Upper lobe of left lung (tissue), 6 donors: ENCODE data around the gene EXT2. TPM values are rescaled to one million over a fixed set of nuclear protein-coding genes. Genes with fewer than 3 reads are reported as not detected.

ENCODE experiments used
- ATAC-seq, 2 donors: fragments of 200-7000 bp; cut with Tn5 transposase; one replicate each; pipeline ENCODE4 v1.9.1; 2022; ENCODE audit warnings: mild to moderate bottlenecking in 2 of 2, moderate library complexity in 2 of 2; ENCODE audit not compliant: low FRiP score in 2 of 2
- DNase-seq, 2 donors: peaks; one replicate each; pipeline ENCODE4 v3.0.0-alpha.2; 2019 to 2020
- H3K27ac ChIP-seq, 4 donors: fragments of 200-600 bp; sonication (generic); one replicate each; pipeline ENCODE4 v1.5.1; 2016 to 2019
- H3K27me3 ChIP-seq, 4 donors: fragments of 200-600 bp; sonication (generic); one replicate each; pipeline ENCODE4 v1.5.1; 2017 to 2019
- H3K36me3 ChIP-seq, 4 donors: fragments of 200-600 bp; sonication (generic); one replicate each; pipeline ENCODE4 v1.5.1; 2016 to 2019
- H3K4me1 ChIP-seq, 4 donors: fragments of 200-600 bp; sonication (generic); one replicate each; pipeline ENCODE4 v1.5.1; 2018 to 2019
- H3K4me3 ChIP-seq, 4 donors: fragments of 200-600 bp; sonication (generic); one replicate each; pipeline ENCODE4 v1.5.1; 2017 to 2019; ENCODE audit warnings: mild to moderate bottlenecking in 2 of 4, moderate library complexity in 1 of 4
- H3K9me3 ChIP-seq, 4 donors: fragments of 200-600 bp; sonication (generic); one replicate each; pipeline ENCODE4 v1.5.1; 2018 to 2019
- EP300 ChIP-seq, 4 donors: sonication (generic); formaldehyde crosslinking; IDR thresholded peaks; one replicate each; pipeline ENCODE4 v1.5.1; 2017; ENCODE audit warnings: antibody characterized with exemption in 4 of 4, control low read depth in 2 of 4
- POLR2A ChIP-seq, 4 donors: fragments of 450-650 bp; IDR thresholded peaks; one replicate each; pipeline ENCODE4 v1.5.1; 2016 to 2017; ENCODE audit warnings: antibody characterized with exemption in 4 of 4, mild to moderate bottlenecking in 2 of 4
- POLR2AphosphoS5 ChIP-seq, 2 donors: sonication (generic); formaldehyde crosslinking; IDR thresholded peaks; one replicate each; pipeline ENCODE4 v1.5.1; 2017; ENCODE audit warnings: antibody characterized with exemption in 2 of 2
- WGBS, 2 donors: methylation state at CpG; one replicate each; pipeline ENCODE4 v1.1.5; 2017 to 2018; 5-methylcytosine and 5-hydroxymethylcytosine counted together
- total RNA-seq, 6 donors: library from RNA; depleted of rRNA in 4 of 6; stranded (reverse); fragments of >200 nt in 4 of 6; gene quantifications; one replicate each; pipeline versions ENCODE4 v1.1.0 to v1.2.1, GENCODE V29; 2016 to 2021
- TF ChIP-seq, protein P1 (sequence below), 6 experiments: fragments of 450-650 bp in 4 of 6; fragments of 200-600 bp in 2 of 6; sonication (generic) in 2 of 6; IDR thresholded peaks; one replicate each; pipeline ENCODE4 v1.5.1; 2016 to 2019; ENCODE audit warnings: antibody characterized with exemption in 6 of 6
- donor health status: DM: no; HTN: no; CAD: no; lungs with moderate emphysema.
- donor health status: DM: no; HTN: yes; CAD: no; lungs with severe emphysema.

EXT2 gene
- total RNA-seq, 6 donors from 2014 or later = 45.3 to 64.0 (median 57.4) TPM

DNA sequence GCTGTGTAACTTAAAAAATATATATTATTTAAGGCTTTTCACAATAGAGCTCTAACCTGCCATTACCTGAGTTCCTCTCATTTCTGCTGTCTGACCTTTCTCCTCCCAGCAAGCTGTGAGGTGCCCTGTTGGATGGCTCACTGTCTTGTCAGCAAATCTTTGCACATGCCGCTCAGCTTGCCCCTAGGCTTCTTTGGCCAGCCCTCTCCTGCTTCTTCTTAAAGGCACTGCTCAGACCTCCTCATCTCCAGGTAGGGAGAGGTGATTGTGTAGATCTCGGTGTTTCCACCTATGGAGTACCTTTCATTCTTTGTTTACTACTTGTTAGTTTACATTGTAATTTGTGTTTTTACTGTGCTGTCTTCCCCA lies 96.5 kb downstream of the EXT2 start:
- peaks cover 0 to 3% (median 0%) of the 10 kb centered on the region in 4 donors for H3K4me1 ChIP-seq
- peaks cover 0 to 4% (median 0%) of the 10 kb centered on the region in 4 donors for H3K36me3 ChIP-seq
- TF ChIP-seq, protein P1, sequence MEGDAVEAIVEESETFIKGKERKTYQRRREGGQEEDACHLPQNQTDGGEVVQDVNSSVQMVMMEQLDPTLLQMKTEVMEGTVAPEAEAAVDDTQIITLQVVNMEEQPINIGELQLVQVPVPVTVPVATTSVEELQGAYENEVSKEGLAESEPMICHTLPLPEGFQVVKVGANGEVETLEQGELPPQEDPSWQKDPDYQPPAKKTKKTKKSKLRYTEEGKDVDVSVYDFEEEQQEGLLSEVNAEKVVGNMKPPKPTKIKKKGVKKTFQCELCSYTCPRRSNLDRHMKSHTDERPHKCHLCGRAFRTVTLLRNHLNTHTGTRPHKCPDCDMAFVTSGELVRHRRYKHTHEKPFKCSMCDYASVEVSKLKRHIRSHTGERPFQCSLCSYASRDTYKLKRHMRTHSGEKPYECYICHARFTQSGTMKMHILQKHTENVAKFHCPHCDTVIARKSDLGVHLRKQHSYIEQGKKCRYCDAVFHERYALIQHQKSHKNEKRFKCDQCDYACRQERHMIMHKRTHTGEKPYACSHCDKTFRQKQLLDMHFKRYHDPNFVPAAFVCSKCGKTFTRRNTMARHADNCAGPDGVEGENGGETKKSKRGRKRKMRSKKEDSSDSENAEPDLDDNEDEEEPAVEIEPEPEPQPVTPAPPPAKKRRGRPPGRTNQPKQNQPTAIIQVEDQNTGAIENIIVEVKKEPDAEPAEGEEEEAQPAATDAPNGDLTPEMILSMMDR (IDR thresholded peaks at IDR 0.05) = no peak
- TF ChIP-seq POLR2AphosphoS5 (IDR thresholded peaks at IDR 0.05) = no peak
- TF ChIP-seq EP300 (IDR thresholded peaks at IDR 0.05) = no peak
- no peak for TF ChIP-seq POLR2A (IDR thresholded peaks at IDR 0.05)
- no peak overlapping the region for H3K27ac ChIP-seq
- no peak overlapping the region for H3K4me3 ChIP-seq
- ATAC-seq = no peak
- WGBS, 2 donors = 94 to 96% methylated on average over 2 of the region's 2 CpGs
- H3K9me3 ChIP-seq = peaks cover 6 to 18% (median 16%) of the 10 kb centered on the region in 4 donors
- no peak for DNase-seq
- no peaks in the 10 kb centered on the region for H3K27me3 ChIP-seq

DNA sequence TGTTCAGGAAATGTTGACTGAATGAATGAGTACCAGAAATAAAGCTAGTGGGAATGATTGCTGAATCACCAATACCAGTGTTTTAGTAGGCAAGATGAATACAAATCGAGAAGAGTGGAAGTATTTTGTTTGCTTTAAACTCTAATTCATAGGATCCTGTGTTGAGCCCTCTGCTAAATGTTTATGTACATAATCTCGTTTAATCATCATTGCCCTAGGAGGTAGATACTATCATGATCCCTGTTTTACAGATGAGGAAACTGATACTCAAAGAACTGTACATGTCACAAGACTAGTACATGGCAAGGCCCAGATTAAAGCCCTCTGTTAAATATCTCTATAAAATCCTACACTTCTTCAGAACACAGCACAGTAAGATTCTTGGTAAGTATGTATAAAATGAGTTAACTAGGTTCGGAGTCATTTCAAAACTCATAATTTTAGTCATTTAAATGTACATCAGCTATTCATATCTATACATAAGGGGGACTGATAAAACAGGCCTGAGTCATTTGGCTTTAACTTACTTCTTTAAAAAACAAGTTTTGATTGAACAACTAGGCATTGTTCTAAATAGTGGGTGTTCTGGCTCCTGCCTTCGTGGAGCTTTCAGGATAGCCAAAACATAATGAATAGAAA lies 97.1 kb downstream of the EXT2 start:
- Histone ChIP-seq H3K27me3 (no peaks in the 10 kb centered on the region), H3K27ac (no peak overlapping the region), H3K9me3 (peaks cover 6 to 16% (median 16%) of the 10 kb centered on the region in 4 donors), H3K4me1 (peaks cover 0 to 3% (median 0%) of the 10 kb centered on the region in 4 donors), H3K36me3 (peaks cover 0 to 4% (median 0%) of the 10 kb centered on the region in 4 donors), H3K4me3 (no peak overlapping the region)
- ATAC-seq = no peak
- 85 to 87% methylated on average over 4 of the region's 4 CpGs for WGBS, 2 donors
- TF ChIP-seq, protein P1 (IDR thresholded peaks at IDR 0.05) = no peak
- TF ChIP-seq POLR2A (IDR thresholded peaks at IDR 0.05) = no peak
- TF ChIP-seq EP300 (IDR thresholded peaks at IDR 0.05) = no peak
- no peak for TF ChIP-seq POLR2AphosphoS5 (IDR thresholded peaks at IDR 0.05)
- DNase-seq = no peak

DNA sequence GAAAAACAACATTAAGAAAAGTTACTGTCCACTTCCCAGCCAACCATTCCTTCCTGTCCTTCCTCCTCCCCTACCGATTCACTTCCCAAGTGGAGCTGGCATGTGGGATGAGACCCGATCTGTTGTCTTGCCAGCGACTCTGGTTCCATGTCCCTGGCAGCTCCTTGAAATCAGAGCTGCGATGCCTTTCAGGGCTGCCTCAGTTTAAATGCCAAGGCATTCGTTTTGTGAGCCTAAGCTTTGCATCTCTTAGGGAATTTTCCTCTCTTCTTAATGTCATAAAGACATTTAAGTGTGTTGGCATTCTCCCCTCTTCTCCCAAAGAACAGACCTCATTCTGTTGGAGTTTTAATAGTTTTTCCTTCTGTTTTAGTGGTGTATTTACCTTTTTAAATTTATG lies 98.4 kb downstream of the EXT2 start:
- whole genome bisulfite sequencing, 2 donors = 97% methylated on average over 5 of the region's 5 CpGs
- ATAC-seq = no peak
- TF ChIP-seq POLR2A (IDR thresholded peaks at IDR 0.05) = no peak
- TF ChIP-seq EP300 (IDR thresholded peaks at IDR 0.05) = no peak
- TF ChIP-seq, protein P1 (IDR thresholded peaks at IDR 0.05) = no peak
- no peak for TF ChIP-seq POLR2AphosphoS5 (IDR thresholded peaks at IDR 0.05)

DNA sequence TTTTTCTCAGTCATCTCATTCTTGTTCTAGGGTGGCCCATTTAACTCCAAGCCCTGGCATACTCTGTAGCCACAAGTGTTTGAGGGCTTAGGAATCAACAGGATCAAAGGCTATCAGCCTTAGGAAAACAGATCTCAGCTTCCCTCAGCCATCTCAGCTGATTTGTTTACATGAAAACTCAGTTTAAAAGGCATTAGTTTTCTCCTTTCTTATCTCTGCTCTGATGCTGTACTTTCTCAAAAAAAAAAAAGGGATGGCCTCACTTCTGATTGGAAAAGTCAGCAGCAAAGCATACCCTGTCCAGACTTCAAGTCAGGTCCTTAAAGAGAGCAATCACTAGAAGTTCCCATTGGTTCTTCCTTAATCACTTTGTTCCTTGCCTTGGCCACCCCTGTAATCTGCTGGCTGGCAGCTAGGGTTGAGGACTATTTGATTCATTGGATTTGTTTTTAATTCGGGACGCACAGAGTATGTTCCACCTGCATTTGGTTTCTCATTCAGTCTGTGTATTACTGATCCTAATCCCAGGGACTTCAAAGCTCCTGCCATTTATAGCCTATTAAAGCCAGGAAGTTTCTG lies 102.8 kb downstream of the EXT2 start:
- no peaks in the 10 kb centered on the region for H3K27me3 ChIP-seq
- ATAC-seq (no peak), DNase-seq (no peak)
- H3K9me3 ChIP-seq = no peaks in the 10 kb centered on the region
- H3K4me1 ChIP-seq = no peaks in the 10 kb centered on the region
- peaks cover 0 to 31% (median 3%) of the 10 kb centered on the region in 4 donors for H3K36me3 ChIP-seq
- no peak for TF ChIP-seq POLR2AphosphoS5 (IDR thresholded peaks at IDR 0.05)
- TF ChIP-seq, protein P1 (IDR thresholded peaks at IDR 0.05) = no peak
- TF ChIP-seq EP300 (IDR thresholded peaks at IDR 0.05) = no peak
- TF ChIP-seq POLR2A (IDR thresholded peaks at IDR 0.05) = no peak
- H3K4me3 ChIP-seq = no peak overlapping the region
- no peak overlapping the region for H3K27ac ChIP-seq
- WGBS, 2 donors = 89 to 97% methylated on average over 2 of the region's 2 CpGs

More for the DNA sequence above, 98.4 kb downstream of the EXT2 start:
- Histone ChIP-seq H3K9me3 (peaks cover 0 to 5% (median 4%) of the 10 kb centered on the region in 4 donors), H3K27ac (no peak overlapping the region), H3K36me3 (peaks cover 0 to 13% (median 3%) of the 10 kb centered on the region in 4 donors), H3K27me3 (no peaks in the 10 kb centered on the region), H3K4me1 (peaks cover 0 to 3% (median 0%) of the 10 kb centered on the region in 4 donors), H3K4me3 (no peak overlapping the region)
- DNase-seq = no peak
